ENCODE results near the gene NCS1.
"Not testable (repeated sequence)": the region's sequence is repeated elsewhere in the genome, so short reads cannot be mapped to it uniquely, and the experiment has no call there.

Gene NCS1

DNA sequence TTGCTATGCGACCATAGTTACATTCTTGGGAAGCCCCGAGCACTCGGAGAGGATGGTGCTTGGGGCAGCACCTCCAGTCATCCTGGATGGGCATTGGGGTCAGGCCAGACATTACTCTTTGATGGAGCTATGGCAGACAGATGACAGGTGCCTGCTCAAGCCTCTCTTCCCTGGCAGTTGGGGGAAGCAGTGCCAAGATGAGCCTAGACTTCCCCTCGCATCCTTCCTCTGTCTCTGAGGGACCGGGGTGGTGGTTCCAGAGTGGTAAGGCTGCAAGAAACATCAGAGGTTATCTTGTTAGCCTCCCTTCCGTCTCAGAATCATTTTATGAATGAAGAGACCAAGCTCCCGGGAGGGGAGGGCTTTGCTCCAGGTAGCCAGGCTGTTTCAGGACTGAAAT is 90.6 kb downstream of the NCS1 start:
- no peak for DNase-seq (ENCODE audit: low read depth in 3 of 3)

DNA sequence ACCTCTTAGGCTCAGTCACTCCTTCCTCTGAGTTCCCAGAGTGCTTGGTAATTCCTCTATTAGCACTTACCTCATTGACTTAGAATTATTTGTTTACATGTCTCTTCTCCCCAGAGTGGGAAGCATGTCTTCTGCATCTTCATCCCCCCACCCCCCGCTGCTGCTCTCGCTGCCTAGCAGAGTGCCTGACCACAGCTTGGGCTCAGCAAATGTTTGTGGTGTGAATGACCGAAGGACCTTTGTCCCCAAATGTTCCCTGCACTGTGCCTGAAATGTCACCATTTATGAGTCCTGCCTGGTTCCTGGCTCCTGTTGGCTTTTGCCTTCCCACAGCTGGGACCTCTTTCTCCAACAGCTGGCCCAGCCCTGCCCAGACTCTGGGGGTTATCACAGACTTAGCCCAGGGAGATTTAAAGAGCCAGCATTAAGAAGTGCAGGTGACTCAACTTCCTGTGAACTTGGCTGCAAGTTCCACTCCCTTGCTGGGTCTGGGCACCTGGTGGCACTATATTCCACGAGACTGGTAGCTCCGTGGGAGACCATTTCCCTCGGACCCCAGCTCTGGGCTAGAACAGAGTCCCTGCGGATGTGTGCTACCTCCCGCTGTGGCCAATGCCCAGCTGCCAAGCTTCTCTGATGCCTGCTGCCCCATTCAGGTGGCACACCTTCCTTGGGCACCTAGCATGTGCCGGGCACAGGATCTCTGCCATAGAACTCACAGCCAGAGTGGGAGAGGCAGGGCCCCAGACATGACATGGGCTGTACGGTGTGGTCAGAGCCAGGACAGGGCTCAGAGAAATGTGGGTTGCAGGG is 91.6 kb downstream of the NCS1 start:
- DNase-seq (ENCODE audit: low read depth in 3 of 3): no peak

DNA sequence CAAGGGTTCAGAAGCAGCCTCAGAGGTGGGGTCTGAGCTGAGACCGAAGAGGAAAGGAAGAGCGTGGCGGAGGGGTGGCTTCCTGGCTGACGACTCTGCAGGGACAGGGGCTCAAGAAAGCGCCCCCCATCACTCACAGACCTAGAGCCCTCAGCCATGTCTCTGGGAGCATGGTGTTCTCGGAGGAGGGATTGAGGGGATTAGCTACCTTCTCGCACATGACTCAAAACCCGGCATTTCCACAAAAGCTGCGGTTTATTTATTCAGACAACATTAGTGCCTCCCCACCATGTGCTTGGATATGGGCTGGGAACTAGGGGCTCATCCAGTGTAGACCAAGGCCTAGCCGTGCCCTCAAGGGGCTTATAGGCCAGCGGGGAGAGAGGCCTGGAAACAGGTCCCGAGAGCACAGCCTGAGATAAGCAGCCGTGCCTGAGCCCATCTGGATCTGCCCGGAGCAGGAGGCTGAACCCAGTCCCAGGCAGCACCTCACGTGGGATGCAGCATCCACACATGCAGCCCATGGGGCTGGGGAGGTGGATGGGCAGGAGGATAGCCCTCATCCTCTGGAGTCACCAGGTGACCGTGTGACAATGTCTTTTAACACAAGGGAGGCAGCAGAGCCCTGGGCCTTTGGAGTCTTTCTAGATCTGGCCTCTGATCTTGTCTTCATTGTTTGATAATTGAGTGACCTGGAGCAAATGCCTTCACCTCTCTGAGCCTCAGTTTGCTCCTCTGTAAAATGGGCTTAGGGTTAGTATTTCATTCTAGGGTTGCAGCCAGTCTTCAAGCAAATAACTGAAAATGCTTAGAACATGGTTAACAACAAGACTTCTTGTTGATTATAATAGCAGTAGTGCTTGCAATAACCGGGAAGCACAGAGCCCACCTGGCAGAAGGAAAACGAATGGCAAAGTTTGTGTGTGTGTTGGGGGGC is 92.5 kb downstream of the NCS1 start:
- no peak for DNase-seq (ENCODE audit: low read depth in 3 of 3)

DNA sequence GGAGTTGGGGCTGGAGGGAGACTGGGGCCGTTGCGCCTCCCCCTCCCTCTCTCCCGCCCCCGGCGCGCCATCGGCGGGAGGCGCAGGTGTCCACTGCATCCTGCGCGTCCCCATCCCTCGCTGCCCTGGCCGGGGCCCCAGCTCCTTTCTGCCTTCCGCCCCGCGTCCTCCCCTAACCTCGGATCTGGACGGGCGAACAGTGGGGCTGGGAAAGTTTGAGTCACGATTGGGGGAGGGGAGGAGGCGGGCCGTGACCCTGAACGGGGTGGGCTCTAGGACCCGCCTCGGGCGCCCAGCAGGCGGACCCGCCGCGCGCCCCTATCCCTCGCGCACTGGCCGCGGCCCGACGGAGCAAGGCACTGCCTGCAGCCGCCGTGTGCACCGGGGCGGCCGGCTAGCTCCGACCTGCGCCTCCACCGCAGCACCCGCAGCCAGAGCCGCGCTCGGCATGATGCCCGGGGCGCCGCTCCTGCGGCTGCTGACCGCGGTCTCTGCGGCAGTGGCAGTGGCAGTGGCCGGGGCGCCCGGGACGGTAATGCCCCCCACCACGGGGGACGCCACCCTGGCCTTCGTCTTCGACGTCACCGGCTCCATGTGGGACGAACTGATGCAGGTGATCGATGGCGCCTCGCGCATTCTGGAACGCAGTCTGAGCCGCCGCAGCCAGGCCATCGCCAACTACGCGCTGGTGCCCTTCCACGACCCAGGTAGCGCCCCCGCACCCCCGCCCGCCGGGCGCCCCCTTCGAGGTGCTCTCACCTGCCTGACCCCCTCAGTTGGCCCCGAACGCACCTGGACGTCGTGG is 93.4 kb downstream of the NCS1 start, which contains the start of gene HMCN2:
Gene HMCN2, plus strand, starts transcription at position 330 of the 805 bp plus-strand sequence. Its CDS starts 119 bp downstream, at position 449.
- DNase-seq (ENCODE audit: low read depth in 3 of 3): no peak

DNA sequence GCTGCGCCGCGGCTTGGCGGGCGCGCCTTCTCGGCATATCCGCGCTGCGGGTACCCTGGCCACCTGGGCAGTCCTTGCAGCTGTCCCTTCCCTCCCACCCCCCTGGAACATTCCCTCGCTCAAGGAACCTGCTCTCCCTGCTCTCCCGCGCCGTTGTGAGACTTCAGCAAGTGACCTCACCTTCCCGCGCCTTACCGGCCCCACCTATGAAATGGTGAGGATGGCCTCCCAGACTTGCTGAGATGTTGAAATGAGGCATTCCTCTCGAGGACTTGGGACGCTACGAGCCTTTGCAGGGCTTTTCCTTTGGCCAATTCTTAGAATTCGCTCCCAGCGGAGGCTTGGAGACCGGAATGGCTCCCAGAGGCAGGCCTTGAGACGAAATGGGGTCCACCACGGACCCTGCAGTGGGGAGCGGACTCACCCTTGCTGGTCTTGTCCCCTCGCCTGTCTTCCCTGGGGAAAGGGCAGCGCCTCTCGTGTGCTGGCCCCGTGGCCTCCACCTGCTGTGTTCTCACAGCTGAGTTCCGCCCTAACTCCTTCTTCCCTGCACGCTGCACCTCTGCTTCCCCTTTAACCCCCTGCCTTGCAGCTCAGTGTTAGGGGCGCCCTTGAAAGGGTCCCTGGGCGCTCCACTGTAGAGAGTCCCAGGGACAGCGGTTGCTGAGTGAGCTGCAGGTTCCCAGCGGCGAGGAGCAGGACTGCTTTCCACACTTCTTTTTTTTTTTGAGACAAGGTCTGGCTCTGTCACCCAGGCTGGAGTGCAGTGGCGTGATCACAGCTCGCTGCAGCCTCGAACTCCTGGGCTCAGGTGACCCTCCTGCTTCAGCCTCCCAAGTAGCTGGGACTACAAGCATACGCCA is 94.3 kb downstream of the NCS1 start:
- DNase-seq (ENCODE audit: low read depth in 3 of 3): no peak

DNA sequence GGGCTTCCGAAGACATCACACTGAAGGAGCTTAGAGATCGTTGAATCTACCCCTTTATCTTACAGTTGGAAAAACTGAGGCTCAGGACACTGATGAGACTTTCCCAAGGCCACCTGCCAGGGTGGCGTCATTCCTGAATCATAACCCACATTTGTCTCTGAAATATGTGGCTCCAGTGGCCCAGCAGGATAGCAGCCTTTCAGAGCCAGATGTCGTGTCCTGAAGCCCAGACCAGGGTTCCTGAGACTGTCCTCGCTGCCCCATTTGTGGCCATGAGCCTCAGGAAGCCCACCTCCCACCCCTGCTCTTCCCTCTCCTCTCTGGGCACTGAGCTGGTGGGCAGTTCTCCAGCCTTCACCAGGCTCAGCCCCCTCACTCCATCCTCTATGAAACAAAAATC is 95.7 kb downstream of the NCS1 start:
- no peak for DNase-seq (ENCODE audit: low read depth in 3 of 3)

DNA sequence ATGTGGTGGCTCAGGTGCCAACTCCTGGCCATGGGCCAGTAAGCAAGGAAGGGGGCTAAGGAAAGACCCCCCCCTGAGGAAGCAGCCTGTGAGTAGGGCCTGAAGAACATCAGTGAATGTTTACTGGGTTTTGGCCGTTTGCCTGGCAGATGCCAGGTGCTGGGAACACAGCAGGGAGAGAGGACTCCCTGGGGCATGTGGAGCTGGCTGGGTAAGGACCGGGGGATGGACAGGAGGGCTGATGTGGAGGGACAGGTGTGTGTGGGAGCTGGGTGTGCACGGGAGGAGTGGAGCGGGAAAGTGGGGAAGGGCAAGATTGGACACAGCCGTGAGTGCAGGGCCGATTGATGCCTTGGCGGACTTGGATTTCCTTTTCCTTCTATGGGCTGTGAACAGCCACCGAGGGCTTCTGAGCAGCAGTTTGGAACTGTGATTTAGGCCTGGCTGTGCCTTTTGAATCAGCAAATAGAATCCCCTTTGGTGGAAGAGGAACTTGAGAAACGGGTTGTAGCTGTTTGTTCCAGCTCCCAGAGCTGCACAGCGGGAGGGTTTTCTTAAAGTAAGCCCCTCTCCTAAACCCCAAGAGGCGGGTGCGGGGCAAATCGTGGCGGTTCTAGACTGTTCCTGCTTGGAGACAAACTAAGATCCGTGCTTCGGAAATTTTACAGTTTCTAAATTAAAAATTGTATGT is 96.5 kb downstream of the NCS1 start:
- no peak for DNase-seq (ENCODE audit: low read depth in 3 of 3)

DNA sequence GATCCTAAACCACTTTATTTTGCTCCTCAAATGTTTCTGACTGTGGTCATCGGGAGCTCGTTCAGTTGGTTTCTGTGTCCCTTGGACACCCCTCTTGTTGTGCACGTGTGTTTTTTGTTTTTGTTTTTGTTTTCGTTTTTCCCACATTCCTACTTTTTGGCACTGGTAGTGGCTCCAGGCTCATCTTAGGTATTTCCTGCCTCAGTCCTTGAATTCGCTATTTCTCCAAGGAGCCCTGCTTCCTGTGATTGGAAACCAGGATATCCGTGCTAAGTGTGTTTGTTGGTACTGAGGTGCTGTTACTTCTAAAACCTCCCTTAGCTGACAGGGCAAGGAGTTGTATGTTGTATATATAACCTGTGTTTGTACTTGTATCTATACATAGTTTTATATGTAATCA is 99.3 kb downstream of the NCS1 start:
- DNase-seq (ENCODE audit: low read depth in 3 of 3): no peak

DNA sequence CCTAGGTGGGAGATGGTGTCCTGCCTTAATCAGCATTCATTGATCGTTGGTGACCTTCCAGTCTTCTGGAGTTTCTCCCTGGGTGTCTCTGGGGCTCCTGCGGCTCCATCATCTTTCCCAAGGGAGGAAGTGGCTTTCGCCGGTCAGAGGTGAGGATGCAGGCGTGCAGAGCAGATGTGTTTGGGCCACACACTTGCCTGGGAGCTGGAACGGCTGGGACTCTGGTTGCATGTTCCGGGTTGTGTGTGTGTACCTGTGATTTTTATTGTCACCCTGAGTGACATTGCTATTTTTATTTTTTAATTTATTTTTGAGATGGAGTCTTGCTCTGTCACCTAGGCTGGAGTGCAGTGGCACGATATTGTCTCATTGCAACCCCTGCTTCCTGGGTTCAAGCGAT is 103.0 kb downstream of the NCS1 start:
- no peak for DNase-seq (ENCODE audit: low read depth in 3 of 3)

DNA sequence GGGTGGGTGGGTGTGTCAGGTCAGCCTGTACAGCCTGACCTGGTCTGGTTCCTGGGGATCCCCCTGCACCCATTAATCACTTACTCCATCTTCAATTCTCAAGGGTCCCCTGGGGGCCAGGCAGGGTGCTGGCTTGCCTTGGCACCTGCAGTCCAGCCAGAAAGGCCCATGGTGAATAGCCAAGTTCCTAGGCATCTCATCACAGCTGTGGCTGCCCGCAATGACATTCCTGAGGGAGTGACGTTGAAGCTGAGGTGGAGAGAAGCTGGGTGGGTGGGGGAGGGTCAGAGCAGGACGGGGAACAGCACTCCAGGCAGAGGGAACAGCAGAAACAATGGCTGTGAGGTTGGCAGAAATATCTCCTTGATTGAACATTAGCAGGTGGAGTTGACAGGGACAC is 103.9 kb downstream of the NCS1 start:
- DNase-seq (ENCODE audit: low read depth in 3 of 3): no peak

DNA sequence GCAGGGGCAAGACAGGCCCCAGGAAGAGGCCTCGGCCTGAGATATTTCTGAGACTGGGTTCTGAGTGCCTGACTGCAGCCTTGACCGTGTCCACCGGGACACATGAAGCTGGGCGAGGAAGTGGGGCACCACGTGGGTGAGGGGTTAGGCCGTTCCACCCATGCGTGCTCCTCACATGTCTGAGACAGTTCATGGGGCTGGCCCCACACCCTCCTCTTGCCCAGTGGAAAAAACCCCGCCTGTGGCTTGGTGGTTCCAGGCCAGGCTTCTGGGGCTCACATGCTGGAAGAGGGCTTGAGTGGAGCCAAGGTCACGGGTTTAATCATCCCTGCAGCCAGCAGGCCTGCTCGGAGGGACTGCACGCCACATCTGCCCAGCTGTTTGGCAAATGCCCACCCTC is 104.8 kb downstream of the NCS1 start:
- no peak for DNase-seq (ENCODE audit: low read depth in 3 of 3)

DNA sequence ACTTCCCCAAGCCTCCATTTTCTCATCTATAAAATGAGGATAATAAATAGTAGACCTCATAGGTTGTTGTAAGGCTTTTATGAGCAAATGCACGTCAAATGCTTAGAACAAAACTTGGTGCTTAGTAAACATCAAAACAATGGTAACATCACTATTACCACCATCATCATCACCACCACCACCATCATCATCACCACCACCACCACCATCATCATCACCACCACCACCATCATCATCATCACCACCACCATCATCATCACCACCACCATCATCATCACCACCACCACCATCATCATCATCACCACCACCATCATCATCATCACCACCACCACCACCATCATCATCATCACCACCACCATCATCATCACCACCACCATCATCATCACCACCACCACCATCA is 105.3 kb downstream of the NCS1 start:
- not testable (repeated sequence) for DNase-seq (ENCODE audit: low read depth in 3 of 3)

DNA sequence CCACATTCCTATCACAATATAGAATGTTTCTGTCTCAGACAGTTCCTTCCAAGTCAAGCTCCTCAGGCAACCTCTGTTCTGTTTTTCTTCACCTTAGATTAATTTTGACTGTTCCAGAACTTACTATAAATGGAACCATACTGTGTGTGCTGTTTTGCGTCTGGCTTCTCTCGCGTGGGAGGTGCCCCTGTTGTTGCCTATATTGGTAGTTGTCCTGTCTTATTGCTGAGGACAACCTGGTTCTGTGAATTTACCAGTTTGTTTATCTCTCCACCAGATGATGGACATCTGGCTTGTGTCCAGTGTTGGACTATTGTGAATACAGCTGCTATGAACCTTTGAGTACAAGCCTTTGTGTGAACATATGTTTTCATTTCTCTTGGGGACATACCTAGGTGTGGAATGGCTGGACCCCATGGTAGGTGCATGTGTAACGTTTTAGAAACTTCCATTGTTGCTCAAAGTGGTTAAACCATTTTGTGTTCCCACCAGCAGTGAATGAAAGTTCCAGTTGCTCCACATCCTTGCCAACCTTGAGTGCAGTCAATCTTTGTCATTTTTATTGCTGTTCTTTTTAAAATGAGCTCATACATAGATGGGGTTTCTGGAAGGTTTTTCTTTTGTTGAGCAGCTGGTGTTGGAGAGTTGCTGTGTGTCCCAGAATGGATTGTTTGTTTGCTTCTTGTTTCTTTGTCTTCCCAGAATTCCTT is 111.5 kb downstream of the NCS1 start:
- DNase-seq (ENCODE audit: low read depth in 3 of 3): no peak

DNA sequence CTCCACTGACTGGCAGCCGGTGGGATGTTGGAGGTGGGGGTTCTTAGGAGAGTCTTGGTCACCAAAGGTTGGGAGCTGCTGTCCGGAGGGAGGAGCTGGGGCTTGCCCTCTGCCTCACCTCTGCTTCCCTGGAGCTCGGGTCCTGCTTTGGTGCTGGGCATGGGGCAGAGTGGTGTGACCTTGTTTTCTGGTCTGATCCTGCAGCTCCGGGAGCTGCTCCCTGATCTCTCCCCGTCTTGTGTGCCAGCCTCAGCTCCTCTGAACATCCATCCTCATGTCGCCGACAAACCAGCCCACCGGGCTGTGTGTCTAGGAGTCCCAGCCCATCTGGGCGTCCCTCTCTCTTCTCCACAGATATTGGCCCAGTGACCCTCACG is 112.0 kb downstream of the NCS1 start:
- no peak for DNase-seq (ENCODE audit: low read depth in 3 of 3)

DNA sequence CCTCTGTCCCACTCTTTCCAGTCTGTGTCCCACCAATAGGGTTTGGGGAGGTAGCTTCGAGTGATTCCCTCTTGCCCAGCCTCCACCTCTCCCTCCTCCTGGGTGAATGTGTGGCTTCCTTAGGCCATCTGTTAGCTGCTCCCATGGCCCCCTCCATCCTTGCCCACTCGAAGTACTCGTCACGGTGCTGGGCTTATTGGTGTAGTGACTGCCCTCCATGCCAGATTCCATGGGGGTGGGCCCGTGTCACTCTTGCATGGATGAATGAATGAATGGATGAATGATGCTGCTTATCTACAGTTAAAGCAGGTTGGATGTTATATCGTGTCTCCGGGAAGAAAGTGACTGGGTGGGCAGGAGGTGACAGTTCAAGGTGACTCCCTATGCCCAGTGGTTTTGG is 112.5 kb downstream of the NCS1 start:
- DNase-seq (ENCODE audit: low read depth in 3 of 3): no peak

DNA sequence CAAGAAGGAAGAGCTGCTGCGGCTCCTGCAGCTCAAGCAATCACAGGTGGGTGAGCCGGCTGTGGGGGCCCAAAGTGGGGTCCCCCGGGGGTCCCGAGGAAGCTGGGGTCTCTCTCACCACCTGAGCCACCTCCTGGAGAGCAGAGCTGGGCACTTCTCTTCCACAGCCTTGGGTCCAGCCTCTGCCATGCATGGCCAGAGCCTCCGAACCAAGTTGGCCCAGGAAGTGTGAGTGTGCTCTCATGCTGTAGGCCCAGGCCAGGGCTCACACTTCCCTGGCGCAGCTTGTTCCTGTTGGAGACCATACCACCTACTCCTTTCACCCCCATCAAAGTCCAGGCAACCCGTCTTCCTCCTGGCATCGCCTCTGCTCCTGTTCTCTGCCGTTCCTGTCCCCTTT is 113.1 kb downstream of the NCS1 start:
- no peak for DNase-seq (ENCODE audit: low read depth in 3 of 3)

DNA sequence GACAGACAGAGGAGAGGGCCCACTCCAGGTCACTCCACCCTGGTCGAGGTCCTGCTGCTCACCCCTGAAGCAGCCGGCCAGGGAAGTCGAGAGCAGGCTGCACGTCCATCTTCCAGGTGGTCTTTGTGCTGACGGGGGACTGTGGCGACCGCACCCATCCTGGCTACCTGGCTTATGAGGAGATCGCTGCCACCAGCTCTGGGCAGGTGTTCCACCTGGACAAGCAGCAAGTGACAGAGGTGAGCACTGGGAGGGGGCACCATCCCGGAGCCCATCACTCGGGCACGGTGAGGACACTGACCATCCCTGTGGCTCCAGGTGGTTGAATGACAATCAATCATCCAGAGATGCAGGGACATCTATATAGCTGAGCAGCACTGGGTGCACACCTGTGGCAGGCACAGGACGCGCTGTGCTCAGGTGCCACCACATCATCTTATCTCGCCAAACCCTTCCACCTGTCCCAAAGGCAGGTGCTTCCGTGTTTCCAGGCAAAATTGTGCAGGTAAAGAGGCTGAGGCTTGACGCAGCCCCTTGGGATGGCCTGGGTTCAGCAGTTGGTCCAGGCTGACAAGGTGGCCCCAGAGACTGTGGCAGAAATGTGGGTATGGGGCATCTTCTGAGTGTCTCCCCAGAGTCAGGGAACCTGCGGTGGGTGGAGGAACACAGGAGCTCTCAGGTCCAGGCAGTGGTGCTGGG is 114.0 kb downstream of the NCS1 start:
- DNase-seq (ENCODE audit: low read depth in 3 of 3): no peak
